Measurements from ENCODE around the gene LYZL1.
"Not testable (repeated sequence)": the region's sequence is repeated elsewhere in the genome, so short reads cannot be mapped to it uniquely, and the experiment has no call there.

The LYZL1 gene

GRCh38 chr10:29332761-29333148 is 43.9 kb downstream of the LYZL1 start (continued):
- TF ChIP-seq POU6F1 (CRISPR knock-in tag; IDR thresholded peaks at IDR 0.05; ENCODE audit: borderline replicate concordance, low read depth), result no peak
- no peak for TF ChIP-seq ZFP3 (CRISPR knock-in tag; IDR thresholded peaks at IDR 0.05)
- no peak for TF ChIP-seq ZC3H10 (CRISPR knock-in tag; IDR thresholded peaks at IDR 0.05)

GRCh38 chr10:29337526-29337925 is 48.7 kb downstream of the LYZL1 start:
- not testable (repeated sequence) for ATAC-seq

GRCh38 chr10:29343607-29344038 is 54.8 kb downstream of the LYZL1 start:
- TF ChIP-seq TOX (CRISPR knock-in tag; IDR thresholded peaks at IDR 0.05; ENCODE audit: borderline replicate concordance) (no peak), TCF4 (CRISPR knock-in tag; IDR thresholded peaks at IDR 0.05; ENCODE audit: borderline replicate concordance) (no peak)
- no peak for ATAC-seq

GRCh38 chr10:29344073-29344820 is 55.4 kb downstream of the LYZL1 start:
- ATAC-seq, result no peak
- TF ChIP-seq ISL1 (CRISPR knock-in tag; IDR thresholded peaks at IDR 0.05) (no peak), ZNF70 (CRISPR knock-in tag; IDR thresholded peaks at IDR 0.05) (no peak), PPARA (CRISPR knock-in tag; IDR thresholded peaks at IDR 0.05; ENCODE audit: borderline replicate concordance) (no peak), RARB (CRISPR knock-in tag; IDR thresholded peaks at IDR 0.05) (no peak), TOX (CRISPR knock-in tag; IDR thresholded peaks at IDR 0.05; ENCODE audit: borderline replicate concordance) (no peak), CSDC2 (CRISPR knock-in tag; IDR thresholded peaks at IDR 0.05) (no peak), ZNF565 (CRISPR knock-in tag; conservative IDR thresholded peaks at IDR 0.05; ENCODE audit: low read depth) (no peak), ZC3H10 (CRISPR knock-in tag; IDR thresholded peaks at IDR 0.05) (no peak), POU6F1 (CRISPR knock-in tag; IDR thresholded peaks at IDR 0.05; ENCODE audit: borderline replicate concordance, low read depth) (no peak), BACH2 (CRISPR knock-in tag; IDR thresholded peaks at IDR 0.05; ENCODE audit: borderline replicate concordance) (no peak), TSHZ2 (CRISPR knock-in tag; IDR thresholded peaks at IDR 0.05) (no peak), ZFP3 (CRISPR knock-in tag; IDR thresholded peaks at IDR 0.05) (no peak), GLIS3 (CRISPR knock-in tag; IDR thresholded peaks at IDR 0.05) (no peak), SNAI2 (CRISPR knock-in tag; IDR thresholded peaks at IDR 0.05) (no peak), ZNF8 (CRISPR knock-in tag; IDR thresholded peaks at IDR 0.05) (no peak), ZFP30 (CRISPR knock-in tag; IDR thresholded peaks at IDR 0.05) (no peak), ARNTL (CRISPR knock-in tag; IDR thresholded peaks at IDR 0.05; ENCODE audit: borderline replicate concordance, low read depth) (no peak), PATZ1 (CRISPR knock-in tag; IDR thresholded peaks at IDR 0.05; ENCODE audit: borderline replicate concordance) (no peak)

Measured in SK-N-SH treated with all-trans-retinoic acid at 6 μM for 48 hours (cell line).